H1 (cell line): ENCODE results near the gene HJURP. TPM values are rescaled to one million over a fixed set of nuclear protein-coding genes. Genes with fewer than 3 reads are reported as not detected.

Experiments
- SIN3A ChIP-seq, 2 experiments: IDR thresholded peaks in 1 of 2; conservative IDR thresholded peaks in 1 of 2; 2 replicates each; pipeline ENCODE4 v1.6.1; 2011 to 2012; ENCODE audit warnings: low read length in 2 of 2, improper control_type of control experiment in 1 of 2, low read depth in 1 of 2, mild to moderate bottlenecking in 1 of 2
- SIRT6 ChIP-seq: IDR thresholded peaks from one replicate; pipeline ENCODE4 v1.7.1; 2012; ENCODE audit warnings: low read length, inconsistent platforms
- polyA plus RNA-seq, 7 experiments: library from polyadenylated mRNA; depleted of rRNA in 3 of 7; stranded (reverse) in 5 of 7; unstranded in 2 of 7; fragments of >200 nt in 5 of 7; fragments of 200-250 nt in 2 of 7; gene quantifications; 1 replicate in 5 of 7; 2 replicates in 1 of 7; 4 replicates in 1 of 7; pipeline versions ENCODE4 v1.2.1 to v1.2.3, GENCODE V29; 2011 to 2013; ENCODE audit warnings: missing spikeins in 2 of 7, mixed read lengths in 2 of 7
- total RNA-seq: library from RNA; stranded (reverse); fragmentation: NEBNext Ultra II Directional; extraction: Animal tissue kit (Norgen Biotek cat#: 25700); gene quantifications from 2 replicates; pipeline ENCODE4 v1.2.1, GENCODE V29; 2021

HJURP gene
- total and polyA plus RNA-seq, 2 of the 8 experiments (the other 6 are each of a cell fraction or from before 2014, with no cell fraction given), result 49.3 to 60.5 TPM

DNA sequence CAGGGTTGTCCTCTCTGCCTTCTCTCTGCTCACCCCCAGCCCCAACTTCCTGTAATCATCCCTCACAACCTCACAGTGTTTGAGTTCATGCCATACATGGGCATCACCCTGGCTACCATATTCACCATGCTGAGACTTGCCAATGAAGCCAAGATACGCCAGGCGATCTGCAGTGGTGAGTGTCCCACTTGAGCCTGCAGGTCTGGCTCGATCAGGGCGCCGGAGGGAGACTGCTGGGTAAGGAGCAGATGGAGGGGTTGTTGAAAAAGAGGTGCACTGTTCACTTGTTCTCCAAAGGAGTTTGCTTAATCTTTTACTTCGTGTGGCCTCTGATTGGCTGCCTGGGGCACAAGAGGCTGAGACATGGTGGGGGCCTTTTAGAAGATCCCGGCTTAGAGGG lies 61.6 kb downstream of the HJURP start (continued):
- TF ChIP-seq SIN3A (conservative IDR thresholded peaks at IDR 0.05 in 1 of 2, IDR thresholded peaks at IDR 0.05 in 1 of 2; ENCODE audit: low read depth in 1 of 2, low read length in 2 of 2) (no peak), SIRT6 (no peak)
- TF ChIP-seq, all 59 proteins: peak for 0
